CD1c-positive myeloid dendritic cell (primary cell): ENCODE data around the gene TMED3.

Experiments used
- DNase-seq: peaks from one replicate; pipeline ENCODE4 v3.0.0-alpha.2; 2016; ENCODE audit errors: extremely low spot score

Gene TMED3

GRCh38 chr15:79310985-79311900, at the start of gene TMED3:
Gene TMED3, plus strand, starts transcription at chr15:79311112. Its CDS starts 138 bp downstream, at chr15:79311250.
- DNase-seq, result peak; percentile 77

- no peak for DNase-seq
Observed at GRCh38 chr15:79261836-79262235, 49.1 kb upstream of the TMED3 start.

GRCh38 chr15:79265167-79265566, 45.7 kb upstream of the TMED3 start:
- no peak for DNase-seq

GRCh38 chr15:79265987-79266579, 44.8 kb upstream of the TMED3 start:
- no peak for DNase-seq

- no peak for DNase-seq
Observed at GRCh38 chr15:79282371-79283251, 28.3 kb upstream of the TMED3 start, which contains the start of gene ANKRD34C. Gene ANKRD34C, plus strand, starts transcription at chr15:79282722. Its CDS starts 10,563 bp downstream, at chr15:79293285.

- peak; percentile 30 for DNase-seq
Observed at GRCh38 chr15:79283252-79284048, 27.5 kb upstream of the TMED3 start.

GRCh38 chr15:79290642-79291275, 20.2 kb upstream of the TMED3 start:
- DNase-seq, result no peak

GRCh38 chr15:79292011-79292410, 18.9 kb upstream of the TMED3 start:
- DNase-seq, result no peak

- DNase-seq, result no peak
Observed at GRCh38 chr15:79294075-79294474, 16.8 kb upstream of the TMED3 start.

GRCh38 chr15:79296583-79296982, 14.3 kb upstream of the TMED3 start:
- DNase-seq, result no peak

- no peak for DNase-seq
Observed at GRCh38 chr15:79299126-79299840, 11.6 kb upstream of the TMED3 start.

- DNase-seq, result no peak
Observed at GRCh38 chr15:79299841-79300235, 11.1 kb upstream of the TMED3 start.

GRCh38 chr15:79307251-79307650, 3.7 kb upstream of the TMED3 start:
- DNase-seq, result no peak

GRCh38 chr15:79308874-79309273, 2.0 kb upstream of the TMED3 start:
- no peak for DNase-seq

GRCh38 chr15:79310612-79310984, 314 bp upstream of the TMED3 start:
- no peak for DNase-seq

GRCh38 chr15:79311901-79312553, 1.1 kb downstream of the TMED3 start:
- DNase-seq, result no peak

- no peak for DNase-seq
Observed at GRCh38 chr15:79314186-79314585, 3.3 kb downstream of the TMED3 start.

- no peak for DNase-seq
Observed at GRCh38 chr15:79314811-79315210, 3.9 kb downstream of the TMED3 start.

- DNase-seq, result no peak
Observed at GRCh38 chr15:79315623-79316328, 4.9 kb downstream of the TMED3 start.
